ENCODE data around the gene HCST.

- no peak for TF ChIP-seq CTCF (IDR thresholded peaks at IDR 0.05)
- TF ChIP-seq POLR2A (IDR thresholded peaks at IDR 0.05) = no peak
Observed at GRCh38 chr19:35907377-35907745, 5.0 kb downstream of the HCST start.
